NB4 (cell line): ENCODE data around the gene MARK3.

Experiments used
- DNase-seq: peaks from one replicate; pipeline ENCODE4 v3.0.0; 2010; ENCODE audit warnings: low read depth
- H3K4me3 ChIP-seq: one replicate; pipeline ENCODE4 v1.5.1; 2011; ENCODE audit warnings: mild to moderate bottlenecking, low read depth, low read length, moderate library complexity
- MYC ChIP-seq: IDR thresholded peaks from 2 replicates; pipeline ENCODE4 v1.6.1; 2011; ENCODE audit warnings: low read depth, low read length
- POLR2A ChIP-seq: IDR thresholded peaks from 2 replicates; pipeline ENCODE4 v1.6.1; 2011; ENCODE audit warnings: mild to moderate bottlenecking; ENCODE audit not compliant: insufficient read length; ENCODE audit errors: extremely low read depth
- TF ChIP-seq, protein P1 (sequence below): IDR thresholded peaks from one replicate; pipeline ENCODE4 v1.5.1; 2012; ENCODE audit warnings: low read depth, low read length
- TF ChIP-seq, protein P2 (sequence below): IDR thresholded peaks from 2 replicates; pipeline ENCODE4 v1.6.1; 2011; ENCODE audit warnings: low read depth, low read length

The MARK3 gene

DNA sequence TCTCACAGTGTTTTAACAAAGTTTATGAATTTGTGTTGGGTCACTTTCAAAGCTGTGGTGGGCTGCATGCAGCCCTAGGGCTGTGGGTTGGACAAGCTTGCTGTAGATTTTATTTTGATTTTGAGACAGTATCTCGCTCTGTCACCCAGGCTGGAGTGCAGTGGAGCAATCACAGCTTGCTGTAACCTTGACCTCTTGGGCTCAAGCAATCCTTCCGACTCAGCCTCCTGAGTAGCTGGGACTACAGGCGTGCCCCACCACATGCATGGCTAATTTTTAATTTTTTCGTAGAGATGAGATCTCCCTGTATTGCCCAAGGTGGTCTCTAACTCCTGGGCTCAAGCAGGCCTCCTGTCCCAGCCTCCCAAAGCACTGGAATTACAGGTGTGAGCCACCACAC, 5.4 kb downstream of the MARK3 start:
- TF ChIP-seq, protein P1, sequence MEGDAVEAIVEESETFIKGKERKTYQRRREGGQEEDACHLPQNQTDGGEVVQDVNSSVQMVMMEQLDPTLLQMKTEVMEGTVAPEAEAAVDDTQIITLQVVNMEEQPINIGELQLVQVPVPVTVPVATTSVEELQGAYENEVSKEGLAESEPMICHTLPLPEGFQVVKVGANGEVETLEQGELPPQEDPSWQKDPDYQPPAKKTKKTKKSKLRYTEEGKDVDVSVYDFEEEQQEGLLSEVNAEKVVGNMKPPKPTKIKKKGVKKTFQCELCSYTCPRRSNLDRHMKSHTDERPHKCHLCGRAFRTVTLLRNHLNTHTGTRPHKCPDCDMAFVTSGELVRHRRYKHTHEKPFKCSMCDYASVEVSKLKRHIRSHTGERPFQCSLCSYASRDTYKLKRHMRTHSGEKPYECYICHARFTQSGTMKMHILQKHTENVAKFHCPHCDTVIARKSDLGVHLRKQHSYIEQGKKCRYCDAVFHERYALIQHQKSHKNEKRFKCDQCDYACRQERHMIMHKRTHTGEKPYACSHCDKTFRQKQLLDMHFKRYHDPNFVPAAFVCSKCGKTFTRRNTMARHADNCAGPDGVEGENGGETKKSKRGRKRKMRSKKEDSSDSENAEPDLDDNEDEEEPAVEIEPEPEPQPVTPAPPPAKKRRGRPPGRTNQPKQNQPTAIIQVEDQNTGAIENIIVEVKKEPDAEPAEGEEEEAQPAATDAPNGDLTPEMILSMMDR: no peak
- TF ChIP-seq POLR2A: no peak
- no peak for TF ChIP-seq MYC
- TF ChIP-seq, protein P2, sequence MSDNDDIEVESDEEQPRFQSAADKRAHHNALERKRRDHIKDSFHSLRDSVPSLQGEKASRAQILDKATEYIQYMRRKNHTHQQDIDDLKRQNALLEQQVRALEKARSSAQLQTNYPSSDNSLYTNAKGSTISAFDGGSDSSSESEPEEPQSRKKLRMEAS: no peak
- no peak for DNase-seq
- H3K4me3 ChIP-seq: no peak overlapping the region

DNA sequence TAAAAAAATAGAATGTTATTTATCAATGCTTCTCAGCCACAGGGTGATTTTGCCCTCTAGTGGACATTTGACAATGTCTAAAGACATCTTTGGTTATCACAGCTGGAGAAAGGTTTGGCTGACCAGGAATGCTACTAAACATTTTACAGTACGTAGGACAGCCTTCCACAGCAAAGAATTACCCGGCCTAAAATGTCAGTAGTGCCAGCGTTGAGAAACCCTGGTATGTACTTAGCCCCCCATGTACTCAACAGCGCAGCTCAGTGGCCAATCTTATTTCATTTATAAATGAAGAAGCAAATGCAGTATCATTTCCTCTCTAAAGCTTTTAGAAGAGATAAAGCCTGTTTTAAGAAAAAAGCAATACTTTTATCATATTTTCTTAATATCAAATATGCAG, 5.8 kb downstream of the MARK3 start:
- TF ChIP-seq, protein P1: peak; percentile 58
- no peak for TF ChIP-seq POLR2A
- no peak; the same call in 1 of the 2 replicates for TF ChIP-seq MYC
- TF ChIP-seq, protein P2: no peak
- peak; percentile 90 for DNase-seq
- H3K4me3 ChIP-seq: no peak overlapping the region

DNA sequence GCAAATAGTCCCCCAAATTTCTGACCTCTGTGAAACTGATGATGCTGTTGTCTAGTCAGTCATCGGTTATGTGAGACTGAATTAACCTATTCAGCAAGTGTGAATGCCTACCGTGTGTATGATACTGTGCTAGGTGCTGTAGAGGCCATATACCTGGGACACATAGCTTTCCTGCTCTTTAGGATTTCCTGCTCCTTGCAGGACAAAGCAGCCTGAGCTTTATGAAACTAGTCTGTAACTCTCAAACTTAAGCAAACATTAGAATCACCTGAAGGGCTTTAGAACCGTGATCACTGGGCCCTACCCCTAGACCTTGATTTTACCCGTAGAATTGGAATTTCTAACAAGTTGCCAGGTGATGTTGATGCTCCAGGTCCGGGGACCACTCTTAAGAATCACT, 6.9 kb downstream of the MARK3 start:
- DNase-seq: no peak
- TF ChIP-seq, protein P2: no peak
- TF ChIP-seq MYC: no peak
- no peak for TF ChIP-seq POLR2A
- TF ChIP-seq, protein P1: no peak
- H3K4me3 ChIP-seq: no peak overlapping the region

DNA sequence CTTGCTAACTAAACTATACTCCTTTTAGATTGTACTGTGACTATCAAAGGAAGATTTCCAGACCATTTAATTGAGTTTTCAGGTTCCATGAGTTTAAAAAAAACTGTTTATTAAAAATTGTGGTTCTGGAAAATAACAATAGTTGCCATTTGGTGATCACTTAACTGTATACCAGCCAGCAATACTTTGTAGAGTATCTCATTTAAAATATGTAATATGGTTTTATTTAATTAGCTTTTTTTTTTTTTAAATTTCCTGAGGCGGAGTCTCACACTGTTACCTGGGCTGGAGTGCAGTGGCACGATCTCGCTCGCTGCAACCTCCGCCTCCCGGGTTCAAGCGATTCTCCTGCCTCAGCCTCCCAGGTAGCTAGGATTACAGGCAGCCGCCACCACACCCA, 7.4 kb downstream of the MARK3 start:
- TF ChIP-seq, protein P2: no peak
- TF ChIP-seq, protein P1: no peak
- TF ChIP-seq MYC: no peak
- TF ChIP-seq POLR2A: no peak
- no peak overlapping the region for H3K4me3 ChIP-seq
- no peak for DNase-seq

DNA sequence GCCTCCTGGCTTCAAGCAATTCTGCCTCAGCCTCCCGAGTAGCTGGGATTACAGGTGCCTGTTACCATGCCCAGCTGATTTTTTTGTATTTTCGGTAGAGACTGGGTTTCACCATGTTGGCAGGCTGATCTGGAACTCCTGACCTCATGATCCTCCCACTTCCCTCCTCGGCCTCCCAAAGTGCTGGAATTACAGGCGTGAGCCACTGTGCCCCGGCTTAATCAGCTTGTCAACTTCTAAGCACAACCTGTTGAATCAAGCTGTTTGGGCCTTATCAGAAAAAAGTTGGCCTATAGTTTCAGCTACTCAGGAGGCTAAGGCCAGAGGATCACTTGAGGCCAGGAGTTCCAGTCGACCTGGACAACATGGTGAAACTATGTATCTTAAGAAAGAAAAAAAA, 7.9 kb downstream of the MARK3 start:
- H3K4me3 ChIP-seq: no peak overlapping the region
- TF ChIP-seq, protein P1: no peak
- DNase-seq: no peak
